ENCODE measurements around the gene ADAMTS13.
A peak's percentile ranks its signal among the peaks of the same experiment; 100 is the strongest.

Gene ADAMTS13

DNA sequence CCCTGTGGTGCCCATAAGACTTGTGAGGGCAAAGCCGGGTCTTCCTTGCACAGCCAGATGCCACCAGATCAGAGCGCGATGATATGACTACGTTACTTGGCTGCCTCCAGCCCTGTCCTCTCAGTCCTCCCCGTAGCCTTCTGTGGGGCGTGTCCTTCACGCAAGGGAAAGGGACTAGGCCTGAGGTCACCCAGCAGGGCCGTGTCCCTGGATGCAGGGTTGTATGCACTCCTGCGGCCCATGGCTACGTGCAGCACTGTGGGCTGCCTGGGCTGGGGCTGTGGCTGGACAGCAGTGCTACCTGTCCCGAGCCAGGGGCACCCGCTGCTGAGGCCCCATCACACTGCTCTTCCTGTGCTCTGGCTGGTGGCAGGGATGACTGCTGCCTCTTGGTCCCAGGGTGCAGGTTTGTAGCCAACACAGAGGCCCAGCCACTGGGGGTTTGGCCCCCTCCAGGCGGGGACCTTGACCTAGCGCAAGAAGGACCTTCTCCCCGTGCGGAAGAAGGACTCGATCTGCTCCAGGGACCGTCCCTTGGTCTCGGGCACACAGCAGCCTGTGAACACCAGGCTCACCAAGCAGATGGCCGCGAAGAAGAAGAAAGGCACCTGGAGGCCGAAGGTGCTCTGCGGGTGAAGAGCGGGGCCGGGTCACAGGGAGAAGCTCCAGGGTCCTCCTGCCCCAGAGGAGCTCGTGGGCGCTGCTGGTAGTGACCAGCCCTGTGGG lies 49.5 kb downstream of the ADAMTS13 start:
- no peak for DNase-seq (ENCODE audit: low read depth in 3 of 3)

- DNase-seq (ENCODE audit: low read depth in 3 of 3) = no peak
These were observed 50.1 kb downstream of the ADAMTS13 start for GRCh38 chr9:133472277-133472645.

DNA sequence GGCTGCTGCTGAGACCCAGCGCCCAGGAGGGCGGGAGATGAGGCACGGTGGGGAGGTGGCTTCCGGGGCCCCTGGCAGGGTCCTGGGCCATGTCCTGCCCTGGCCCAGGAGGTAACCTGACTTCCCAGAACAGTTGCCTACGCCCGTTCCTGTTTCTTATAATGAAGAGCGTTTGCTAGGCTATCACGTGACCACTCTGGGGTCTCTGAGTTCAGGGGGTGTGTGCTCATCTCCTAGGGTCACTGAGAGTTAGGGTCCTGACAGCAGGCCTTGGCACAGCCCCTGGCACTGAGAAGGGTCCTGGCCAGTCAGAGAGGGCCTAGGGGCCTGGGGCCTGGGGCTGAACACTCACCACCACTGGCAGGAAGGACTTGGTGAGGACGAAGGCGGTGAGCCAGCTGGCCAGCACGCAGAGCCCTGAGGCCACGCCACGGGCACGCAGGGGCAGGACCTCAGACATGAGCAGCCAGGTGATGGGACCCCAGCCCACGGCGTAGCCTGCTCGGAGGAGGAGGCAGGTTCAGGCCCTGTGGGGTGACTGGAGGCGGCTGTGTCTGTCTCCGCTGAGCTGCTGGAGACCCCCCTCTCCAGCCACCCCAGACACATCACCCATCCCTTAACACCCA lies 50.7 kb downstream of the ADAMTS13 start:
- DNase-seq (ENCODE audit: low read depth in 3 of 3) = no peak

GRCh38 chr9:133473743-133474142 lies 51.6 kb downstream of the ADAMTS13 start:
- DNase-seq (ENCODE audit: low read depth in 3 of 3) = no peak

GRCh38 chr9:133474215-133474614 lies 52.0 kb downstream of the ADAMTS13 start:
- no peak for DNase-seq (ENCODE audit: low read depth in 3 of 3)

- no peak for DNase-seq (ENCODE audit: low read depth in 3 of 3)
These were observed 52.7 kb downstream of the ADAMTS13 start for GRCh38 chr9:133474853-133475252.

GRCh38 chr9:133475292-133476012 lies 53.3 kb downstream of the ADAMTS13 start:
- no peak for DNase-seq (ENCODE audit: low read depth in 3 of 3)

DNA sequence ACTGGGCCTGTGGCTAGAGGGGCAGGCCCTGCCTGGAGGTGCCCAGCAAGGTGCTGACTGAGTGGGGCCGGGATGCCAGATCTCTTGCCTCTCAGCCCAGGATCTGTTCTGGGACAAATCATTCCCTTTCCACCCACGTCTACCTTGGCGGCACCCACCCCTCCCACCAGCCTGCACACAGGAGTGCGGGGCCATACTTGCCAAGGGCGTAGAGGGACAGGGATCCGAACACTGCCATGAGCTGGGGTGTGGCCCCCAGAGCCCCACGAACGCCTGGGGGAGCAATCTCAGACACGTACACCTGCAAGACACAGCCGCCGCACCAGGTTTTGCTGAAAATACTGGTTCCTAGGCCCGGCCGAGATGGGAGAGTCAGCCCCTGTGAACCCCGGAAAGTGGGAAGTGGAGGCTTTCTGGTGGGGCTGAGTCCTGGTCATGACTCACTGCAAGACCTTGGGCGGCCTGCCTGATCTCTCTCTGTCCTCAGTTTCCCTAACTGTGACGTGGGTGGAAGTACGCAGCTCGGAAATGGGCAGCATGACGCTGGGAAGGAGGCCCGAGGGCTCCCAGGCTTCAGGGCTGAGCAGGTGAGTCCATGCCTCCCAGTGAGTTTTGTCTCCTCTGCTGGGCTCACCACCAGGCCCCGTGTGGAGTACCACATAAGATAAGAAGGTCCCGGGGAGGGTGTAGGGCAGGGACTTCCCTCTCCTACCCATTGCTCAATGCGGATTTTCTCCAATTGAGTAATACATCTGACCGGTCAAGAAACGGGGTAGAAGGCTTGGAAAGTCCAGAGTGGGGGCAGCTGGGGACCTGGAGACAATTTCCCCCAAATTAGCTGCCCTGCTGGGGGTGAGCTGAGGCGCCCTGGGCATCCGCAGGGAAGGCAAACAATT lies 54.1 kb downstream of the ADAMTS13 start:
- no peak for DNase-seq (ENCODE audit: low read depth in 3 of 3)

DNA sequence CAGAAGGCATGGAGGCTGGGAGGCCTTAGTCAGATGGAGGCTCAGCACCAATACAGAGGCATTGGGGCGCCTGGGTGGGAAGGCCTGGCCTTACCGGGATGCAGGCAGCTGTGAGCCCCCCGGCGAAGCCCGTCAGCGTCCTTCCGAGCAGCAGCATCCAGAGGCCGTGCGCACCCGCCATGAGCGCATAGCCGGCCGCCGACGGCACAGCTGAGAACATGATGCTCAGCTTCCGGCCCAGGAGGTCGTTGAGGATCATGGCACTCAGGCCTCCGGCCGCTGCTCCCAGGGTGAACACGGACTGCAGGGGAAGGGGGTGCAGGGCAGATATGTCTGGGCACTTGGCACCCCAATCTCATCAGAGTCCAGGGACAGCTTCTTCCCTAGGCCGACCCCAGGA lies 54.8 kb downstream of the ADAMTS13 start:
- DNase-seq (ENCODE audit: low read depth in 3 of 3) = no peak

- DNase-seq (ENCODE audit: low read depth in 3 of 3) = no peak
These were observed 55.3 kb downstream of the ADAMTS13 start for GRCh38 chr9:133477461-133477860.

DNA sequence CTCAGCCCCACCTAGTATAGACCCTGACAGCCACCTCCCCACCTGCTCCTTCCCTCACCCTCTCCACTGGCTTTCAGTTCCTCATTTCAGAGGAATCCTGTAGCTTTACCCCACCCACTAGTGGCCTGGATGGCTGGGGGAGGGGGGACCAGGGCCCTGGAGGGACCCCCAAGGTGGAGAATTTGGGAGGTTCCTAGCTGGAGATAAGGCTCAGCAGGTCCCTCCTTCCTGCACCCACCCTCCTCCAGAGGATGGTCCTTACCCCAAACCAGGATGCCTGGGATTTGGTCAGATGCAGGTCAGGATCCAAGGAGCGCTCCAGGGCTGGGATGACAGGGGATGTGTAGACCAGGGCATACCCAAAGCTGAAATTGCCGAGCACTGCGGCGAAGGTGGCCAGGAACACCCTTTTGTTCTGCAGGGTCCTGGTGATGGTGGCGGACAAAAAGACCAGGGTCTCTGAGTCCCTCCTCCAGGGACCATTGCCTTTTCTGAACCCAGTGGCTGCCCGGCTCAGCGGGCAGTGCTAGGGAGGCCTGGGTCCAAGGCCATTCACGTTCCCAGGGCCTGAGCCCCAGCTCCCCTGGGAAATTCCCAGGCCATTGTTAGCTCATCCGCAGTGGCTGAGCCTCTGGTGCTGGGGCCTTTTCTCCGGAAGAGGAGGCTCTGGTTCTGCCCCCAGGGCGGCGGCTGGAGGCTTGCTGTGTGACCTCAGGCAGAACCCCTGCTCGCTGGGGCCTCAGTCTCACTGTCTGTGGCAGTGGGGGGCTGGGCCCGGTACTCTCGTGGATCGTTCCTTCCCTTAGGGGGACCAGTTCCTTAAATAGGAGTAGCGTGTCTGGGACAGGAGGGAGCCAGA lies 56.1 kb downstream of the ADAMTS13 start:
- DNase-seq (ENCODE audit: low read depth in 3 of 3) = no peak

DNA sequence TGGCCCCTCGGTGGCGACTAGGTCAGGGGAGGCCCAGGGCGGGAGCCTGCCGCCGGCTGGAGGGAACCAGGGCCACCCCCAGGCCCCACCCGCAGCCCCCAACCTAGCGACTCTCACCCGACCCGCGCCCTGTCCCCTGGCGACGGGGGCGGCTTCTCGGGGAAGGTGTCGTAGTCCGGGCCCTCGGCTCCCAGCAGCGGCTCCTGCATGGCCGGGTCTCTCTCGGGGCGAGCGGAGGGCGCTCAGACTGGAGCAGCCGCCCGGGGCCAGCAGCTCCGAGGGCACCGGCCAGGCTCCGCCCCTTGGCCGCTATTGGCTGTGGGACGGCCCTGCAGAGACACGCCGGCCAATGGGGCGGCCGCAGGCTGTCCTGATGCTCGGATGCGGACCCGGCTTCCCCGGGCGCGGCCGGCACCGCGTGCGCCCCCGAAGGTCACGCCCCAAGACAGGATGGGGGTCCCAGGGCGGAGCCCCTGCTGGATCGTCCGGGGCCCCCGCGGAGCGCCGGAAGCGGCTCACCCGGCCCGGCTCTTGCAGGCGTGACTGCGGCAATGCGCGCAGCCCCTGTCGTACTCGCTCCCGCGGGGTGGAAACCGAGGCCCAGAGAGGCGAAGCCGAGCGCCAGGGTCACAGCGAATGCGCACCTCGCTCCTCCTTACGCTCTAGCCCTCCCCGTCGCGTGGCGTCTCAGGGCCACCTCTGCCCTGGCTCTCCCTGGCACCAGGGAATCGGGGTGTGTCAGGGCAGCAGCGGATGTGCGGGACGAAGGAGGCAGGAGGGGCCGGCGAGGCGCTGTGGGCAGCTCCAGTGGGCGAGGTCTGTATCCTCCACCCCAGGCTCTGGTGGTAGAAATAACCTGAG lies 56.9 kb downstream of the ADAMTS13 start, which contains the start of gene SLC2A6:
Gene SLC2A6, minus strand, starts transcription at position 249 of the 861 bp plus-strand sequence. Its CDS starts 40 bp downstream, at position 209.
- DNase-seq (ENCODE audit: low read depth in 3 of 3) = peak; percentile 64 to 70 (median 66)

DNA sequence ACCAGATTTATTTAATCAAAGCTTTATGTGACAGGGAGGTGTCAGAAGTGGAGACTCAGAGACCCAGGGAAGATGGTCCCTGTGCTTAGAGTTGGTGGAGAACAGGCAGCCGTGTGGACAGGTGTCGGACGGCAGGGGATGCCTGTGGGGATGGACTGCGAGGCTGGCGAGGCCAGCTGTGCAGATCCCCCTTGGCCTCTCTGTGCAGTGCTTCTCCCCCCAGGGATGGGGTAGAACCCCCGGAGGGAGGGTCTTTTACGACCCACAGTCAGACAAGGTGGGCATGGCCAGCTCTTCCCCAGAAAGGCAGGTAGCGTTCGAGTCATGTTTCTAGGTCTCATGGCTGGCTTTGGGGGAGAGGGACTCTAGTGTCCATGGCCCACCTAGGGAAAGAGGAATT lies 61.4 kb downstream of the ADAMTS13 start:
- no peak for DNase-seq (ENCODE audit: low read depth in 3 of 3)

GRCh38 chr9:133484671-133485437 lies 62.7 kb downstream of the ADAMTS13 start:
- no peak for DNase-seq (ENCODE audit: low read depth in 3 of 3)

GRCh38 chr9:133485531-133486260 lies 63.5 kb downstream of the ADAMTS13 start:
- DNase-seq (ENCODE audit: low read depth in 3 of 3) = no peak

GRCh38 chr9:133487331-133487725 lies 65.2 kb downstream of the ADAMTS13 start:
- DNase-seq (ENCODE audit: low read depth in 3 of 3) = no peak

DNA sequence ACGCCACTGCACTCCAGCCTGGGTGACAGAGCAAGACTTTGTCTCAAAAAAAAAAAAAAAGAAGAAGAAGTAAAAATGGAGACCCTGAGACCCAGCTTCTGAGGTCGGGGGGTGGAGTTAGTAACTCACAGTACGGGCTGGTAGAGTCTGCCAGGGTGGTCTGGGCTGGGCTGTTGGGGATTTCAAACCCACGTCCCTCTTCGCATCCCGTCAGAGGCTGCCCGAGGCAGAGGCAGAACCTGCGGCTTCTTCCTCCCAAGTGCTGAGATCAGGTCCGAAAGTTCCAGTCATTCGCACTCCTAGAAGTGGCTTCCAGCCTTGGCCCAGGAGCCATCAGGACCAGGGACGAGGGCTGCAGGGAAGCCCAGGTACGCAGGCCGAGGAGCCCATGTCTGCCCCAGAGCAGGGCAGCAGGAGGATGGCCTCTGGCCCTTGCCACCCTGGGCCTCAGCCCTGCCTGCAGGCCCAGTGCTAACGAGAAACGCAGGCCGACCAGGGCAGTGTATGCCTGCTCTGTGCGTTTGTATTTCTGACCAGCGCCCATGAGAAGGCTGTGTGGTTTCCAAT lies 66.6 kb downstream of the ADAMTS13 start:
- DNase-seq (ENCODE audit: low read depth in 3 of 3) = no peak
